Iris pigment epithelial cell (primary cell): ENCODE data around the gene LCA5.
"Not testable (repeated sequence)": the region's sequence is repeated elsewhere in the genome, so short reads cannot be mapped to it uniquely, and the experiment has no call there.

Experiments used
- DNase-seq: peaks from one replicate; pipeline ENCODE4 v3.0.0-alpha.2; 2011; ENCODE audit warnings: low read depth

LCA5 gene

DNA sequence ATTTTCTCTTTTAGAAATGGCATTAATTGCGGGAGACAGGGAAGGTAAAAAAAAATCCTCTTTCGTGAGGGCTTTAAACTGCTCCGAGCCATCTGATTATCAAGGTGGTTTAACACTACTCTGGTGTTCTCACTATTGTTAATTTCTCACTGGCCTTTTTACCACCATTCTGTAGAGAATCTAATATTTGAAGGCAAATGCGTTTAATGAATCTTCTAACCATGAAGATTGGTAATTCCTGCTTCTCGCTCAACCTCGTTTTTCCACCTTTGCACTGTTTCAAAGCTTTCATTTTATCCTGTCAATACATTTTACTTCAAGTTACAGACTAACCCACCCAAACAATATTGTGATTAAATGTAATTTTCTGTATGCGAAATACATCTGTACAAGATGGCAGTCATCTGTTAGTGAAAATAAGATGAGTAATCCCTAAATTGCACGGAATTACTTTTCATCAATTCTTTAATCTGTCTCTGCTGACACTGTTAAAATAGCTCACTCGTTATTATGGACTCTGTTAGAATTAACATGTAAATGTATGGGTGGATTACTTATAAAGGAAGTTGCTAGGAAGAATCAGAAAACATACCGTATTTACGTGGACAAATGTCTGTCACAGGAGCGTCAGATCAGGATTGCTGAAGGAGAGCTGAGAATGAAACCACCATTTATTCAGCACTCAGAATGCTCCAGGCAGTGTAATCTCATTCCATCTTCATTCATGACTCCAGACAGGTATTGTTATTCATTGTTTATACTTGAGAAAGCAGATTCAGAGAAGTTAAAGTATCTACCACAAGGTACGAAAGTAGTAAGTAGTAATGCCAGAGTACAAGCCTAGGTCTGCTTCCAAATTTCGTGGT lies 1.1 kb upstream of the LCA5 start:
- DNase-seq, result peak; percentile 44

DNA sequence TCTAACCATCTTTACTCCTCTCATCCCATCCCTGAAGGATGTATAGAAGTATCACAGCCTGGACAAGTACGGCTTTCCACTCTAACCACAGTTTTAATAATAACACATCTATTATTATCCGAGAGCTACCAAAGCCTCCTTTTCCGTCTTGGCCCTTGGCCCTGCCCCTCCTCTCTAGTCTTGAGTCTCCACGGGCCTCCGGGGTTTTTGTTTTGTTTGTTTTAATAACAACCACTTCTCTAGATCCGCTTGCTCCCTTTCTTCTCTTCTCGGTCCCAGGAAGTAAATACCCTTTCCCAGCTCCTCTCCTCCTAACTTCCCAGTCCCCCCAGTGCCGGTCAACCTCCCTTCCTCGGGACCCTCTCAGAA lies 661 bp downstream of the LCA5 start:
- peak; percentile 65 for DNase-seq

DNA sequence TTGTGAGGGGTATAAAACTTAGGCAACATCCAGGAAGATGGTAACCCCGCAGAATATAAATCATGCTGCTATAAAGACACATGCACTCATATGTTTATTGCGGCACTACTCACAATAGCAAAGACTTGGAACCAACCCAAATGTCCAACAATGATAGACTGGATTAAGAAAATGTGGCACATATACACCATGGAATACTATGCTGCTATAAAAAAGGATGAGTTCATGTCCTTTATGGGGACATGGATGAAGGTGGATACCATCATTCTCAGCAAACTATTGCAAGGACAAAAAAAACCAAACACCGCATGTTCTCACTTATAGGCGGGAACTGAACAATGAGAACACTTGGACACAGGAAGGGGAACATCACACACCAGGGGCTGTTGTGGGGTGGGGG lies 7.7 kb downstream of the LCA5 start:
- not testable (repeated sequence) for DNase-seq

DNA sequence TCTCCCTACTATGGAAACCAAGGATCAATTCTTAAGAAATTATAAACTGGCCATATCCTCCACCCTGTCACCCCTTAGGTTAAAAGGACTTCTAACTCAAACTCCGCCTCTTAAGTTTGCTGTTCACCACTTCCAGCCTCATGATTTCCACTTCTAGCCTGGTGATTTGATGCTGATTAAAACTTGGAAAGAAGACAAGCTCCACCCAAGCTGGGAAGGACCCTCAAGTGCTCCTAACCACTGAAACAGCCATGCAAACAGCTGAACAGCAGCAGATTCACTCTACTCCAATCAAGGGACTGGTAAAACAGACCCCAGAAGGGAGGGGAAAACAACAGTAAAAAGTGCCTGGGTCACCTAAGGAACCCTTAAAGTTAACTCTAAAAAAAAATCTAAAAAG lies 10.3 kb downstream of the LCA5 start:
- no peak for DNase-seq

DNA sequence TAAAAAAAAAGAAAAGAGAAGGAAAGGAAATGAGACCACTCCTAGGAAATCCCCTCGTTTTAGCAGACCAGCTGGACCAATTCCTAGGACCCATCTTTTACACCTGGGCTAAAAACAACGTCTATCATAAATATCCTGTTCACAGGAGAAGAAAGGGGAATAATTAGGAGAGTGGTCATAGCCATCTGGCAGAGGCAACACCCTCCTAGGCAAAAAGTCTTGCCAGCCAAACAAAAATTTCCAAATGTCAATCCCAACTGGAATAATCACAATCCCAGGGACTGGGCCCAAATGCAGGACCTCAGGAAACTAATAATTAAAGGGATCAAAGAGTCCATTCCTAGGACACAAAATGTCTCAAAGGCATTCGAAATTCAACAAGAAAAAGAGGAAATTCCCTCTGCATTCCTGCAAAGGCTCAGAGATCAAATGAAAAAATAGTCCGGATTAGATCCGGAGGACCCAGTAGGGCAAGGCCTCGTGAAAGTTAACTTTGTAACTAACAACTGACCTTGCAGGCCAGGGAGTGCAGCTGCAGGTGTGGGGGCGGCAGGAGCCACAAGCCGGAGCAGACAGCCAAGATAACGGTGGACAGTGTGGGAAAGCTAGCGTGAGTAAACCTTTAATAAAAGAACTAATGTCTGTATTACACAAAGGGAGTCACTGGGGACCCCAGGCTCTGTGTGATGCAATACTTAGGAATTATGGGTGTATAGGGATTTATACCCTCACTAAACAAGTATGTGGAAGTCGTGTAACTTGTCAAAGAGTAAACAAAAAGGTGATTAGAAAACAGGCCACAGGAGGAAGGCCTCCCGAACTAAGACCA lies 11.7 kb downstream of the LCA5 start:
- DNase-seq, result peak; percentile 85

DNA sequence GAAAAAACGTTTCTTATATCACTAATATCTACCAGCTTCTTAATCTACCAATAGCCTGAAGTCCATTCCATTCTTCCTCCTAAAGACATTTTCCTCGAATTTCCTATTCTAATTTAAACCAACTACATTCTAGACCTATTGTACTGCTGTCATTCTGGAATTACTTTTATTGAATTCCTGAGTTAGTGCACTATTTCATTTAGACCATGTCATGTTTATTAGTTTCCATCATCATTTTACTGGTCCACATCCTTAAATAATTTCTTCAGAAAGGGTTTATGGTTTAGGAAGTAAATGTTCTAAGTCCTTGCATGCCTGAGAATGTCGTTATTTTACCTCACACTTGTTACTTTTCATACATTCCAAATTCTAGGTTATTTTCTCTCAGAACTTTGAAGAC lies 13.2 kb downstream of the LCA5 start:
- DNase-seq, result no peak

DNA sequence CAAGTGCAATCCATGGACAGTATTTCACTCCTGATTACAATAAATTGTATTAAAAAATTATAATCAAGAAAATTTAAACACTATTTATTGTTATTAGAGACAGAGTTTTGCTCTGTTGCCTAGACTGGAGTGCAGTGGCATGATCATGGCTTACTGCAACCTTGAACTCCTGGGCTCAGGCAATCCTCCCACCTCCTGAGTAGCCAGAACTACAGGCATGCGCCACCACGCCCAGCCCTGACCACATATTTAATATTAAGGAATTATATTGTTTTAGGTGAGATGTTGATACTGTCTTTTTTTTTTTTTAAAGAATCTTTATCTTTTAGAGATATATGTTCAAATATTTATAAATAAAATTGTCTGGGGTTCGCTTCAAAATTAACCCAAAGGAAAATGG lies 14.6 kb downstream of the LCA5 start:
- no peak for DNase-seq

DNA sequence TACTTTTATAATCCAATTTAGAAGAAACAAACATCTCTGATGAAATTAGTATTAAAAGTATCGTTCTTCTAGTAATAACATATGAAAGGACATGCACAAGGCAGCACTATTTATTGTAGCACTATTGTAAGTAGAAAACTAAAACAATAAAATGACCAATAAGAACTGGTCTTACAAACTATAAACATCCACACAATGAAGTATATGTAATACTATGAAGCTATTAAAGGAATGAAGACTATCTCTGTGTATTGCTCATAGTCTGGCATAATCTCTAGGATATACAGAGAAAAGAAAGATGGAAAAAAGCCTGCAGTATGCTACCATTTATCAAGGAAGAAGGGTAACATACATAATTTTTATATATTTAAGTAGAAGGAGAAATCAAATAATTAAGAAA lies 16.7 kb downstream of the LCA5 start:
- peak; percentile 28 for DNase-seq

DNA sequence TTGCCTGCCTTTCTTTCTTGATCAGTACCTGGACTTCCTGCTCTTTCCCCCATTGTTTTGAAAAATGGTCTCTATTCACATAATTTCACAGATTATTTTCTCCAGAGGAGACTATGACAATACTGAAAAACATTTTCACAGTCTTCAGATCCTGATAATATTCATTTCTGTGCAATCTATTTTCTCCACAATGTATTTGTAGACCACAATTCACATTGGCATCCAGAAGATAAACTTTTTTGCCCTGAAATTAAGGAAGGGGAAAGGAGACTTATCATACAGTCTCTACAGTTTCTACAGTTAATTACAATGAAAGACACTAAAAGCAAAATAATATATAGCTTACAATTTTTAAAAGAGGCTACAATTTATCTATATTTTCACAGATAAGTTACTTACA lies 18.4 kb downstream of the LCA5 start:
- DNase-seq, result no peak

DNA sequence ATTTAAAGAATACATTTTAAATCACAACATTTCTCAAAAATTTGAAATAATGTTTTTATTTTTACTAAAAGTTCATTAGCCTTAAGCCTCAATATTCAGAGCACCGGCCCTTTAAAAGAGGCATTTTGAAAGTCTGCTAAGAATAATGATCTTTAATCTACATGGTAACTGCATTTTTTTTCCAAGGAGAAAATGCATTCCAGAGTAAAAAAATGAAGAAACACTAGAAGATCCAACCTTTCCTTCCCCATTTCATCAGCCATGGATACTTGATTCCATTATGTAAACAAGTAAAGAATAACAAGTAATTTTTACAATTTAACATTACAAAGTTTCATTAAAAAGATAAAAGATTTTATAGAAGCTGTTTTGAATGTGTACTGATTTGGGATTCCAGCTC lies 21.8 kb downstream of the LCA5 start:
- no peak for DNase-seq

DNA sequence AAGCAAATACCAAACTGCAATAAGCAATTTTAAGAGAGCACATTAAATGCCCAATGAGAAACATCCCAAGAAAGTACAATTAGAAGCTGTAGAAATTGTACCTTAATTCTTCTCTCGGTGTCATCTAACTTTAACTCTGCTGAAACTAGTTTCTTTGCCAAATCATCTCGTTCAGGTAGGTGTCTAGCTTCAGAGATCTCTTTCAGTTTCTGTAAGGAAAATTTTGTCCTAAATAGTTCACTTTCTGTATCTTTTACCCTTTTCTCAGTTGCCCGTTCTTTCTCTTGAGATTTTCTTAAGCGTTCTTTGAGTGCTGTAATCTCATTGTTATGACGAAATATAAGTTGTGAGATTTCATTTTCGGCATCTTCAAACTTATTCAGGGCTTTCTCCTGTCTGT lies 24.1 kb downstream of the LCA5 start:
- no peak for DNase-seq

DNA sequence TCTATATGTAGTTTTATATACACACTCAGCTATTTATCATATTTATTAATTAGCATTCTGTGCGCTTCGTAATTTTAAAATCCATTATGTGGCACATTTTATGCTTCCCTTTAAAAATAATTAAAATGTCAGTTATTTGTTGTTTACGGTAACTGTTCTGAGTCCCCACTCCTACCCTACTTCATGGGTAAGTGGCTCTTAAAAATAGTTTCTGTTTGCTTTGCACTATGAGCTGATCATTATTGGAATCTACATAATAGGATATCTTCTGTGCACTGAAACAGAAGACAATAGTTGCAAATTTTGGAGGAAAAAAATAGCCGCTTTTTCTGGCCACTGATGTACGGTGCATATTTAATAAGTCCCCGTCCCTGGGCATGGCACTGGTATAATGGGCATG lies 25.2 kb downstream of the LCA5 start:
- DNase-seq, result no peak

DNA sequence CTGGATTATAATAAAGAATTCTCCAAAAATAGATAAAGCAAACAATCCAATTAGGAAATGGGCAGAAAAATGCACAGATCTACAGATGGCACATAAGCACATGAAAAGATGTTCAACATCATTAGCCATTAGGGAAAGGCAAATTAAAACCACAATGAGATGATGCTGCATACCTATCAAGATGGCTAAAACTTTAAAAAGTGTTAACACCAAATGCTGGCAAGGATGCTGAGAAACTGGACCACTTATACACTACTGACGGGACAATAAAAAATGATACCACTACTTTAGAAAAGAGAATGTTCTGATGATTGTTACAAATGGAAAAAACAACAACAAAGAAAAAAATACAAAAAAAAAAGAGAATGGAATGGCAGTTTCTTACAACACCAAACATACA lies 26.5 kb downstream of the LCA5 start:
- no peak for DNase-seq

DNA sequence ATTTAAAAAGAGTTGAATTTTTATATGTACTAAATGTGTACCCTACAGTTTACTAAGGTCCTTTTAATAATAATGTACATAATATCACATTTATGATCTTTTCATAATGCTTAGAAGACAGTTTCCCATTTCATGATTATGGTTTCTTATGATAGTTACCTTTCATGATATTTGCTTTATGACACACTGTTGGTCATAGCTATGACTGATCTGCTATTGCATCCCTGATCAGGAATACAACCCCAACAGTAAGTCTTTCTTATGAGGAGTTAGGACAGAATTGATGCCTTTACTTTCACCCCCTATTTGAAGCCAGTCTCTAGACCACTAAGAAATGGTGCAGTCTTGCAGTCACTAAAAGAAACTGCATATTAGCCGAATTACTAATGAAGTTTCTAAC lies 31.0 kb downstream of the LCA5 start:
- no peak for DNase-seq

DNA sequence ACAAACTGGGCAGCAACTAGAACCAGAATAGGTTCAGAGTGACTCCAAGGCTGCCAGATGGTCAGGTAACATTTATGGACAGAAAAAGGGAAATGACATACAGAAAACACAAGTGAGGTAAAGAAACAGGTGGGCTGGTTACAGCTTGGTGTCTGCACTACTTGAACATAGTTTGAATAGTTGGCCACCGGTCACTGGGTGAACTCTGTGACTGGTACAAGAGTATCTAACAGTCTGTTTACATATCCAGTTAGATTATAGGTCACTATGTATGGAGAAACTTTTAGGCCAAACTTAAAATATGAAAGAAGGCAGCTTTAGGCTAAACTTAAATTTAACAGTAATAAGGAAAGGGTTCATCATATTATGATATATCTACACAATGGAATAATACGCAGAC lies 32.9 kb downstream of the LCA5 start:
- DNase-seq, result no peak

DNA sequence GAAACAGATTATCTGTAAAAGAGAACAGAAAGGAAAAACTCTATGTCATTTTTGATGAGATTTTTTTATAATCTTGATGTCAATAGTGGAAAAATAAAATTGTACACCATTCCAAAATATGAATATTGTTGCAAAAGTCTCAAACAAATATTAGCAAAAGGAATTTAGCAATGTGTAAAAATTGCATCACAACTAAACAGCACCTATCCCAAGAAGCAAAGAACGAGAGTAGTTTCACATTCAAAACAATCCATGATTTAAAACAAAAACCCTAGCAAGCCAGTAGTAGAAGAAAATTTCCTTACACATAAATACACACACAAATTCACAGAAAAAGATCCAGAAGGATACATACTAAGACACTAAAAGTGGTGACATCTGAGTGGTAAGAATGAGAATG lies 38.4 kb downstream of the LCA5 start:
- peak; percentile 4 for DNase-seq

DNA sequence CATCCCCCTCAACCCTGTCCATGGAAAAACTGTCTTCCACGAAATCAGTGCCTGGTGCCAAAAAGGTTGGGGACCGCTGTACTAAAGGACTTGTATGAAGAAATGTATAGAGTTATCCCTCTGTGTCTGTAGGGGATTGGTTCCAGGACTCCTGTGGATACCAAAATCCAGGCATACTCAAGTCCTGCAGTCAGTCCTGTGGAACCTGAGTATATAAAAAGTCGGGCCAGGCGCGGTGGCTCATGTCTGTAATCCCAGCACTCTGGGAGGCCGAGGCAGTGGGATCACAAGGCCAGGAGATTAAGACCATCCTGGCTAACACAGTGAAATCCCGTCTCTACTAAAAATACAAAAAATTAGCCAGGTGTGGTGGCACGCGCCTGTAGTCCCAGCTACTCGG lies 42.0 kb downstream of the LCA5 start:
- no peak for DNase-seq

DNA sequence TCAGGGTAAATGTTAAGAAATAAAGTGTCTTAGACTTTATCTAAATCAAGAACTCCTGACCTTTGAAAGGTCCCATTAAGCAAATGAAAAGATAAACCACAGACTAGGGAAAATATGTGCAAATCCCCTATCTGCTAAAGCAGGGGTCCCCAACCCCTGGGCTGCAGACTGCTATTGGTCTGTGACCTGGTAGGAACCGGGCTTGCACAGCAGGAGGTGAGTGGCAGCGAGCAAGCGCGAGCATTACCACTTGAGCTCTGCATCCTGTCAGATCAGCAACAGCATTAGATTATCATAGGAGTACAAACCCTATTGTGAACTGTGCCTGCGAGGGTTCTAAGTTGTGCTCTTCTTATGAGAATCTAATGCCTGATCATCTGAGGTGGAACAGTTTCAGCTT lies 42.4 kb downstream of the LCA5 start:
- no peak for DNase-seq

DNA sequence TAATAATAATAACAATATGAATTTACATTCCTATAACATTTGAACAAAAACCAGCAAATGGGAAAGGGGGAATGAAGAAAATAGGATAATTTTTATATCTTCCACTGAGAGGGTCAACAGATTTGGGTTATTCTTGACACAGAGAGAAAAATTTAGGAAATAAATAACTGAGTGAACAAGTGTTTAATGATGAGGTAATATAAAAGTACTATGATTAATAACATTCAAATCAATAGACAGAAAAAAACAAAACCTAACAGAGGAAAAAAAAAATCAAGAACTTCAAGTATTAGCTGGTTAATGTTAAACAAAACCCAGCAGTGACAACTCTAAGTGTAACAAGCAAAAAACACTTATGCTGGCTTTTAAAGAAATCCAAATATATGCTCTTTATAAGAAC lies 66.5 kb downstream of the LCA5 start:
- no peak for DNase-seq

DNA sequence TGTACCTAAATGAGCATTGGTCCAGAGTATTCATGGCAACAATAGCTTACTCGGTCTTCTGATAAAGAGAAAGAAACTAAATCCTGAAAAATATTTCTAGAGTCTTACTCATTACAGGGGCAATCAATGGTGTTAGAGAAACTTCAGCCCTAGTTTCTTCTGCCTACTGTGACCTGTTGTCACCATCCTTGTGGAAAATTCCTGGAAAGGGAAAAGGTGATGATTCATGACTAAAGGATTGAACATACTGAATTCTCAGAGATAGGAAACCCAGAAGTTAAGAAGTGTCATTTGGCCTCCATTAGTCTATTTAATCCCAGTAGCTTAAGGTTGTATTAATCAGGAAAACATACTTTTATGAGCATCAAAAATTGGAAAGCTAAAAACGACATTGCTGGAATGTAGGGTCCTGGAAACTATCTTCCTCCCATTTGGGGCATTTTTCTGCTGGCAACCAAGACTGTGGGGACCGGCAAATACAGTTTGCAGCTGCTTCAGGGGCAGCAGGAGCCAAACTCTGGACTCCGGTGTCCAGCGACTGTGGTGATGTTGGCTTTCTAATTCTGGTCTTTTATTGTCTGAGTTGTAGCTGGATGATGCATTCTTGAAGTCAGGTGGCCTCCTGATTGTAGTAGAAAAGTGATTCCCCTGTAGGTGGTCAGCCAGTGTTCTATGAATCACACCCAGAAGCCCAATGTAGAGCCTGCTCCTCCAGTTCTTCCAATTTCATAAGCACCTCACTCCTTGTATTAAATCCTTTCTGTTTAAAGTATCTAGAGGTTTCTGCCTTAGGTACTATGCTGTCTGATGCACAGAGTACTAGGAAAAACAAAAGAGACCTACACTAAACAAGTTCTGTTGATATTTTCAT lies 67.6 kb downstream of the LCA5 start:
- no peak for DNase-seq

DNA sequence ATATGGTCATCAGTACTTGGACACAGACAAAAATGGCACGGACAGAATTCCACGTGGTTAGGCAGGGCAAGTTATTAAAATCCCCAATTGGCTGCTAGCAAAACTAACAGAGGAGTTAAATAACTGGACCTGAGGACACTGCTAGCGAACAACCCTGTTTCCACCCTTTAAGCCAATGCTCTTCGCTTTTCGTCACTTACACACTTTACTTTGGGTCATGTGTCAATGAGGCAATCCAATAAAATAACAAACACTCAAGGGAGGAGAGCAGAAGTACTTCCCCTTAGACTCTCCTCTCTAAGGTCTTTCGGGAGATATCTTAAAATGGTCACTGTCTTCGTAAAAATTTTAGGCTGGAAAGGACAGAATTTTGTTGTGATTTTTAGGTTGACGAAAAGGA lies 68.6 kb downstream of the LCA5 start:
- DNase-seq, result no peak

DNA sequence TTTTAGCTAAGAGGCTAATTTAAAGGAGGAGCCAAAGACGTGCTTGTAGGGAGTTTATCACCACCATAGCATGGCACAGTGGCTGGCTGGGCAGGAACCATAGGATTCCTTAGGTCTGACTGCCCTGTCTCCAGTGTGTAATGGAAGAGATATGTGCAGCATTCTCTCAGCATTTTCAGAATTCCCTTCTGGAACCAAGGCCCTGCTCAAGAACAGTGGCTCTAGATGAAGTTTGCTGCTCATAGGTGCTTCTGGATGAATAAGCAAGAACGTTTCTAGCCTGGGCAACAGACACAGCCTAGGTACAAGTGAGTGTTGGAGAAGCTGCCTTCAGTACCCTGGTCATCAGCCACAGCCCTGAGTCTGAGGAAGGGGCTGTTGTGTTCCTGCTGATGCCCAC lies 69.1 kb downstream of the LCA5 start:
- DNase-seq, result peak; percentile 52

DNA sequence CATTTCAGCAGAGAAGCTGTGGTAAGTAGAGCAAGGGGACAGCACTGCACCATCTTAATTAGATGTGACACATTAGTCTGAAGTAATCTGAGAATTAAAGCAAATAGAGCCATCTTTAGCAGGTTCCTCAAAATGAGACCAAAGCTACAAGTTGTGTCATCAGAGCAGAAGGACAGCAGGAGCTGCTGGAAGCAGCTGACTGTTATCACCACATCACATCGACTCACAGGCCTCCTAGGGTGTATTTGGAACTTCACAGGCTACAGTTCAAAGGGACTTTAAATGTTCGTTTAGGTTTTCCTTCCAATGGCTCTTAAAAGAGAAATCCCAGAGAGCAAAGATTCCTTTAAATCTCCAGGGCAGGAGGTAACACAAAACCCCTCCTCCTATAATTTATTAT lies 69.5 kb downstream of the LCA5 start:
- peak; percentile 20 for DNase-seq
